ENCODE results near the gene HOXB3. TPM values are rescaled to one million over a fixed set of nuclear protein-coding genes. Genes with fewer than 3 reads are reported as not detected.
A peak's percentile ranks its signal among the peaks of the same experiment; 100 is the strongest.

The HOXB3 gene
- total RNA-seq, 2 experiments from 2014 or later, result 10.5 to 13.6 TPM

GRCh38 chr17:48551214-48551555 is 38.9 kb downstream of the HOXB3 start:
- peaks cover 12% of the 10 kb centered on the region for H3K36me3 Mint-ChIP-seq
- no peak overlapping the region for H3K4me3 Mint-ChIP-seq
- H3K27me3 Mint-ChIP-seq, result peaks cover 9% of the 10 kb centered on the region
- DNase-seq, result no peak
- ATAC-seq (ENCODE audit: low read depth), result no peak
- POLR2A ChIA-PET, result no interaction called here
- H3K4me1 Mint-ChIP-seq, result peaks cover 31% of the 10 kb centered on the region
- H3K9me3 Mint-ChIP-seq, result no peaks in the 10 kb centered on the region
- no peak overlapping the region for H3K27ac Mint-ChIP-seq

- peaks cover 12% of the 10 kb centered on the region for H3K36me3 Mint-ChIP-seq
- peaks cover 31% of the 10 kb centered on the region for H3K4me1 Mint-ChIP-seq
- H3K27ac Mint-ChIP-seq, result no peak overlapping the region
- H3K27me3 Mint-ChIP-seq, result peaks cover 4% of the 10 kb centered on the region
- POLR2A ChIA-PET, result no interaction called here
- ATAC-seq (ENCODE audit: low read depth) (no peak), DNase-seq (no peak)
- no peaks in the 10 kb centered on the region for H3K9me3 Mint-ChIP-seq
- no peak overlapping the region for H3K4me3 Mint-ChIP-seq
These were observed 39.4 kb downstream of the HOXB3 start for GRCh38 chr17:48550502-48551213.

GRCh38 chr17:48549914-48550501 is 40.0 kb downstream of the HOXB3 start:
- POLR2A ChIA-PET, result no interaction called here
- no peak overlapping the region for H3K27ac Mint-ChIP-seq
- no peak for DNase-seq
- ATAC-seq (ENCODE audit: low read depth), result no peak
- peaks cover 4% of the 10 kb centered on the region for H3K27me3 Mint-ChIP-seq
- peaks cover 12% of the 10 kb centered on the region for H3K36me3 Mint-ChIP-seq
- peaks cover 32% of the 10 kb centered on the region for H3K4me1 Mint-ChIP-seq
- no peaks in the 10 kb centered on the region for H3K9me3 Mint-ChIP-seq
- no peak overlapping the region for H3K4me3 Mint-ChIP-seq

DNA sequence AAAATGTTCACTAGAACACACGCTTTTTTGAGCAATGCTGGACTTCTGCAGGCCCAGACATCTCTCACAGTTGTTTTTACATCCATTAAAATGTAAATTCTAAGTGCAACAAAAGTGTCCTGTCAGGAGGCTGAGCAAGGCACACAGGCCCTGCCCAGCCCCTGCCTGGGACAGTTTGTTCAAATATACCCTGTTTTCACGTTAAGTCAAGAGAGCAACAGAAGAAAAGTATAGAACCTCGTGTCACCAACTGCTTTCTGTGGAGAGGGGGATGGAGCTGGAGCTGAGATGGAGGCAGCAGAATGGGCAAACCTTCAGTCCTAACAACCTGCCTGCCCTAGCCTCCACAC is 40.8 kb downstream of the HOXB3 start:
- Mint-ChIP-seq H3K27me3 (peaks cover 2% of the 10 kb centered on the region), H3K27ac (no peak overlapping the region), H3K36me3 (peaks cover 12% of the 10 kb centered on the region), H3K9me3 (no peaks in the 10 kb centered on the region), H3K4me3 (no peak overlapping the region), H3K4me1 (peaks cover 31% of the 10 kb centered on the region)
- DNase-seq, result no peak
- POLR2A ChIA-PET, result no interaction called here
- no peak for ATAC-seq (ENCODE audit: low read depth)

DNA sequence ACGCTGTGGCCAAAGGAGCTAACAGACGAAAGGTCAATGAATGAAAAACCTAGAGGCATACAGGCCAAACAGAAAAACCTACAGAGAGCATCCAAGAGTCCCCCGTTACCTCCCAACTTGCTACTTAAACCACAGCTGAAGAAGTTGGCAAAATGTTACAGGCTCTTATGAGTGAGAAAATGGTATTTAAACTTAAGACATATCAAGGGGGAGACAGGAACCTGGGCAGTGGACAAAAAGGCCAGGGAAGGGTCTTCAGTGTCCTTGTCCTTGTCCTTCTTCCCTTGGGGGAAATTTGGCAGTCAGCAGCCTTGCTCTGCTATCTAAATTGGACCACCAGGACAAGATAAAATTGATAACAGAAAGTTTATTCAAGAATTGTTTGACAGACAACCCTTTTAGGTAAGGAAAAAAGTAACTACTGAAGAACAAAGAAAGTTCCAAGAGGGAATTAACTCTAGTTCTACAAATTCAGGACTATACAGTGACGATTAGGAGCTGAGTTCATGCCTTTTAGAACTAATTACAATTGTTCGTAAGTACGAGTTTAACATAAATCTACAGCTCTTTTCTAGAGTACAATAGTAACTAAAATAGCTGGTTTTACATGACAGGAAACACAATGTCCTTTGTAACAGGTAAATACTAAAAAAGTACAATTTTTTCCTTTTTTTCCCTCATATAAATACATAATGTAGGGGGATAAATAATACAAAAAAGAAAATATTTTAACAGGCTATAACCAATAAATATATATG is 41.3 kb downstream of the HOXB3 start:
- Mint-ChIP-seq H3K27me3 (peaks cover 8% of the 10 kb centered on the region), H3K4me3 (peak overlapping the region; percentile 74), H3K4me1 (peaks cover 33% of the 10 kb centered on the region), H3K9me3 (no peaks in the 10 kb centered on the region), H3K27ac (peak overlapping the region; percentile 84), H3K36me3 (peaks cover 13% of the 10 kb centered on the region)
- ATAC-seq (ENCODE audit: low read depth) (no peak), DNase-seq (no peak)
- POLR2A ChIA-PET, result no interaction called here

- Mint-ChIP-seq H3K27ac (peak overlapping the region; percentile 84), H3K9me3 (no peaks in the 10 kb centered on the region), H3K4me3 (peak overlapping the region; percentile 74), H3K36me3 (peaks cover 12% of the 10 kb centered on the region), H3K27me3 (peaks cover 11% of the 10 kb centered on the region), H3K4me1 (peaks cover 34% of the 10 kb centered on the region)
- ATAC-seq (ENCODE audit: low read depth) (no peak), DNase-seq (peak; percentile 53)
- POLR2A ChIA-PET, result interaction anchor here (1.0 to 2.3 kb wide), 3 partner anchors 34 to 113 kb away, joined by 4 to 13 read pairs (median 5); no protein-coding TSS in a partner anchor
These were observed 42.1 kb downstream of the HOXB3 start for GRCh38 chr17:48547808-48548522.

- H3K4me1 Mint-ChIP-seq, result peaks cover 39% of the 10 kb centered on the region
- H3K9me3 Mint-ChIP-seq, result no peaks in the 10 kb centered on the region
- ATAC-seq (ENCODE audit: low read depth), result no peak
- POLR2A ChIA-PET, result interaction anchor here (1.0 to 2.3 kb wide), 7 partner anchors 23 to 112 kb away, joined by 3 to 13 read pairs (median 4); partner anchors contain the start of gene HOXB4
- DNase-seq, result no peak
- H3K27ac Mint-ChIP-seq, result peak overlapping the region; percentile 84
- H3K4me3 Mint-ChIP-seq, result peak overlapping the region; percentile 74
- peaks cover 15% of the 10 kb centered on the region for H3K36me3 Mint-ChIP-seq
- peaks cover 11% of the 10 kb centered on the region for H3K27me3 Mint-ChIP-seq
These were observed 42.9 kb downstream of the HOXB3 start for GRCh38 chr17:48546924-48547807.

DNA sequence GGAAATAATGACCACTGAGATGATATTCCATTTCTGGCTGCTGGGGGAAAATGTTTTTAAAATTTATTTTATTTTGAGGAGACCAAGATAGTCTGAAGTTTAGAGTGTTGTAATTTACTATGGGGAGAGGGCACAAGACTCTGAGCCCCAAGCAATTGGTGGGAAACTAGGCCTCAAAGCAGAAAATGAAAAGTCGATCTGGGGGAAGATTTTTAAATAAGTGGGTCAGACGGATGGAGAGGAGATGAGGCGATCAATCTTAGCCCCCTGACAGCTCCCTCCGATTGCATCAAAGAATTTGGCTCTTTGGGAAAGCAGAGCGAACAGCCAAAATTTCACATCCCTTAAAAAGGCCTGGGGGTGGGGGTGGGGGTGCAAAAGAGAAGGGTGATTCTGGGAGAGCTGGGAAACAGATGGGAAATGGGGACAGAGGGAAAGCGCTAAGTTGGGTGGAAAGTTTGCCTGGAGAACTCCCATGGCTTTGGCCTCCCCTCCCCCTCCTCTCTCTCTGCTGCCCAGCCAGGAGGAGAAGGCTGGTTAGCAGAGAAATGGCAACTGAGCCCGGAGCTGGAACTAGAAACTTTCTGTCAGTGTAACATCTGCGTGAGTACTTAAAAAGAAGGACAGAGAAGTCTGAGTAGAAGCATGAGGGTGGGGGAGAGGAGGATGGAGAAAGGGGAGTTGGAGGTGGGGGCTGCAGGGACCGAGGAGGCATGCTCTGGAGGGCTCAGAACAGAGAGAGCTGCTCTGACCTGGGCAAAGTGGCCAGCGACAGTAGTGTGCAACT is 43.7 kb downstream of the HOXB3 start:
- ATAC-seq (ENCODE audit: low read depth) (no peak), DNase-seq (no peak)
- Mint-ChIP-seq H3K9me3 (no peaks in the 10 kb centered on the region), H3K27me3 (peaks cover 11% of the 10 kb centered on the region), H3K27ac (peak overlapping the region; percentile 84), H3K4me1 (peaks cover 42% of the 10 kb centered on the region), H3K36me3 (peaks cover 12% of the 10 kb centered on the region), H3K4me3 (peak overlapping the region; percentile 74)
- POLR2A ChIA-PET, result interaction anchor here (0.6 to 2.3 kb wide), 8 partner anchors 13 to 111 kb away, joined by 3 to 13 read pairs (median 4); partner anchors contain the start of gene HOXB4

GRCh38 chr17:48545539-48545938 is 44.5 kb downstream of the HOXB3 start:
- DNase-seq (no peak), ATAC-seq (ENCODE audit: low read depth) (no peak)
- Mint-ChIP-seq H3K36me3 (peaks cover 15% of the 10 kb centered on the region), H3K27me3 (peaks cover 14% of the 10 kb centered on the region), H3K9me3 (no peaks in the 10 kb centered on the region), H3K27ac (peak overlapping the region; percentile 28), H3K4me1 (peaks cover 47% of the 10 kb centered on the region), H3K4me3 (peak overlapping the region; percentile 96)
- POLR2A ChIA-PET, result interaction anchor here (1.5 kb wide), 1 partner anchor 35 kb away, joined by 9 read pairs; no protein-coding TSS in a partner anchor

DNA sequence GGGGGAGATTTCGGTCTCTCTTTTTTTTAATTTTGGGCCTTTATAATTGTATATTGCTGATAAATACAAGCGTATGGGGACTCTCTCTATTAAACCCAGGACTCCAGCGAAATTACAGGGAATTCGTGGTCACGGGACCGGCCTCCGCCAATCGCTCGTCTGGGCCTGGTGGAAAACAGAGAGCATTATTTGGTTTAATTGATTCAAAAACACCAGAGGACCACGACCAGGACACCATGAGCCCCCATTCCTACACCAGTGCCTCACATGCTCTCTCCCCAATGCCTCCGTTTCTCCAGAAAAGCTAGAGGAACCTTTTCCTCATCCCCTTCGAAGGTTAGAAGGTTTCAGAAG is 45.0 kb downstream of the HOXB3 start, which contains the start of gene HOXB2:
TSS of gene HOXB2 (minus strand) at position 88 of the 354 bp plus-strand sequence. CDS start 198 bp downstream, outside the sequence.
- peaks cover 49% of the 10 kb centered on the region for H3K4me1 Mint-ChIP-seq
- peak within 1 kb of the TSS; percentile 97 for H3K27ac Mint-ChIP-seq
- no peak for DNase-seq
- POLR2A ChIA-PET, result no interaction called here
- H3K36me3 Mint-ChIP-seq, result peaks cover 12% of the 10 kb centered on the region
- no peaks in the 10 kb centered on the region for H3K9me3 Mint-ChIP-seq
- peaks cover 14% of the 10 kb centered on the region for H3K27me3 Mint-ChIP-seq
- H3K4me3 Mint-ChIP-seq, result peak within 1 kb of the TSS; percentile 96
- ATAC-seq (ENCODE audit: low read depth), result no peak

DNA sequence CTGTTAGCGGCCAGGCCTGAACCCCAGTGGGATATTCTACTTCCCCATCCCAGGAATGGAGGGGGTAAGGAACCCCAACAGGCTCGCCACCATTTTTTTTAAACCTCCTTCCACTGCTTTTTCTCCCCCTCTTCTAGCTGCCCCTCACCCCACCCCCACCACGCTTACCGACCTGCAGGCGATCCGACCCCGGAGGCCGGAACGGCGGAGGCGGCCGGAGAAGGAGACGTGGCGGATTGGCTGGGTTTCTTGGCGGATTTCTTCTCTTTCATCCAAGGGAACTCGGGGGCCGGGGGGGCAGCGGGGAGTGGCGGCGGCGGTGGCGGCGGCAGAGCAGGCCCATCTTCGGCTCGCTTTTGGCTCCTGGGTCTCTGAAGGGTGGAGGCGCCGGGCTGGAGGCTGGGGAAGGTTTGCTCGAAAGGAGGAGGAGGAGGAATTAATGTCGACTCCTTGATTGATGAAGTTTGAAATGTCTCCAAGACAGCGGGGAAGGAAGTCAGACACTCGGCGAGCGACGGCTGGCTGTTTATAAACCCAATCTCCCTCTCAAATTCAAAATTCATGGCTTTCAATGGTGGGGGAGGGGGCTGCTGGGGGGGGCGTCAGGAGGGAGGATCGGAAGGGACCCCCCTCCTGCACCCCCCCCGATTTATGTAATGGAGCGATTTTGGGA is 45.6 kb downstream of the HOXB3 start:
- POLR2A ChIA-PET, result interaction anchor here (1.2 kb wide), 3 partner anchors 29 to 39 kb away, joined by 3 to 5 read pairs (median 3); no protein-coding TSS in a partner anchor
- DNase-seq (peak; percentile 63), ATAC-seq (ENCODE audit: low read depth) (no peak)
- Mint-ChIP-seq H3K4me3 (peak overlapping the region; percentile 96), H3K4me1 (peaks cover 51% of the 10 kb centered on the region), H3K27ac (peak overlapping the region; percentile 97), H3K27me3 (peaks cover 17% of the 10 kb centered on the region), H3K36me3 (peaks cover 10% of the 10 kb centered on the region), H3K9me3 (no peaks in the 10 kb centered on the region)
